Omental fat pad (tissue), 4 donors: ENCODE measurements around the gene EIF3I. TPM values are rescaled to one million over a fixed set of nuclear protein-coding genes. Genes with fewer than 3 reads are reported as not detected.
"Not testable (repeated sequence)": the region's sequence is repeated elsewhere in the genome, so short reads cannot be mapped to it uniquely, and the experiment has no call there.

ENCODE experiments used
- ATAC-seq: fragments of 150-250 bp; one replicate; pipeline ENCODE4 v1.9.1; 2016; ENCODE audit warnings: mild to moderate bottlenecking, moderate library complexity; ENCODE audit not compliant: low FRiP score
- DNase-seq: peaks from one replicate; pipeline ENCODE4 v3.0.0-alpha.2; 2019; ENCODE audit warnings: low spot score
- CTCF ChIP-seq, 3 donors: fragments of 450-650 bp; IDR thresholded peaks; one replicate each; pipeline ENCODE4 v1.5.1; 2016 to 2017; ENCODE audit warnings: antibody characterized with exemption in 3 of 3, mild to moderate bottlenecking in 3 of 3, moderate library complexity in 2 of 3
- total RNA-seq, 4 donors: library from RNA; depleted of rRNA; stranded (reverse); fragments of >200 nt; gene quantifications; one replicate each; pipeline ENCODE4 v1.1.0, GENCODE V29; 2016

The EIF3I gene
- total RNA-seq, 4 donors from 2014 or later = 159 to 210 (median 191) TPM

- no peak for DNase-seq
- no peak for TF ChIP-seq CTCF (IDR thresholded peaks at IDR 0.05)
- no peak for ATAC-seq
These were observed 33.2 kb downstream of the EIF3I start for GRCh38 chr1:32255072-32256071.

- DNase-seq = no peak
- TF ChIP-seq CTCF (IDR thresholded peaks at IDR 0.05) = no peak
- no peak for ATAC-seq
These were observed 34.4 kb downstream of the EIF3I start for GRCh38 chr1:32256473-32257226.

- TF ChIP-seq CTCF (IDR thresholded peaks at IDR 0.05) = no peak
- ATAC-seq (no peak), DNase-seq (no peak)
These were observed 35.0 kb downstream of the EIF3I start for GRCh38 chr1:32257227-32257508.

- ATAC-seq, DNase-seq: not testable (repeated sequence)
These were observed 41.0 kb downstream of the EIF3I start for GRCh38 chr1:32263236-32263593.

GRCh38 chr1:32263744-32264143 lies 41.5 kb downstream of the EIF3I start:
- ATAC-seq (no peak), DNase-seq (no peak)
- no peak for TF ChIP-seq CTCF (IDR thresholded peaks at IDR 0.05)

- TF ChIP-seq CTCF (IDR thresholded peaks at IDR 0.05) = no peak
- no peak for ATAC-seq
These were observed 43.6 kb downstream of the EIF3I start for GRCh38 chr1:32265846-32266245.

GRCh38 chr1:32266921-32267591 lies 44.8 kb downstream of the EIF3I start:
- DNase-seq = no peak
- TF ChIP-seq CTCF (IDR thresholded peaks at IDR 0.05) = no peak
- ATAC-seq = no peak

More at GRCh38 chr1:32265846-32266245, 43.6 kb downstream of the EIF3I start:
- DNase-seq = no peak
